ENCODE results near the gene MS4A10. TPM values are rescaled to one million over a fixed set of nuclear protein-coding genes. Genes with fewer than 3 reads are reported as not detected.

Gene MS4A10
- total and polyA plus RNA-seq, 8 donors = 0.18 TPM; not detected in 7

GRCh38 chr11:60792521-60792920 lies 7.4 kb downstream of the MS4A10 start:
- H3K4me1 ChIP-seq = peaks cover 0 to 2% (median 0%) of the 10 kb centered on the region in 4 donors
- WGBS, 5 donors = 71 to 90% (median 80%) methylated on average over 3 of the region's 3 CpGs
- no peaks in the 10 kb centered on the region for H3K36me3 ChIP-seq
- DNase-seq = no peak
- TF ChIP-seq POLR2AphosphoS5 (IDR thresholded peaks at IDR 0.05) = no peak
- TF ChIP-seq CTCF (IDR thresholded peaks at IDR 0.05) = no peak
- no peak for TF ChIP-seq EP300 (IDR thresholded peaks at IDR 0.05)
- intact Hi-C loops (cut with DNase I; ENCODE audit: low total_unique reads) = no loop called here
- no peak overlapping the region for H3K4me3 ChIP-seq
- no peaks in the 10 kb centered on the region for H3K9me3 ChIP-seq
- H3K27me3 ChIP-seq = peaks cover 0 to 2% (median 0%) of the 10 kb centered on the region in 3 donors
- H3K27ac ChIP-seq = no peak overlapping the region

GRCh38 chr11:60795291-60795690 lies 10.2 kb downstream of the MS4A10 start:
- no peak overlapping the region for H3K27ac ChIP-seq
- 56 to 80% (median 74%) methylated on average over 3 to 6 of the region's 6 CpGs for WGBS, 5 donors
- no peak for DNase-seq
- H3K27me3 ChIP-seq = peaks cover 0 to 25% (median 0%) of the 10 kb centered on the region in 3 donors
- TF ChIP-seq POLR2AphosphoS5 (IDR thresholded peaks at IDR 0.05) (no peak), EP300 (IDR thresholded peaks at IDR 0.05) (no peak), CTCF (IDR thresholded peaks at IDR 0.05) (no peak), POLR2A (IDR thresholded peaks at IDR 0.05) (no peak)
- no peaks in the 10 kb centered on the region for H3K4me1 ChIP-seq
- intact Hi-C loops (cut with DNase I; ENCODE audit: low total_unique reads) = no loop called here
- H3K36me3 ChIP-seq = no peaks in the 10 kb centered on the region
- H3K4me3 ChIP-seq = no peak overlapping the region
- H3K9me3 ChIP-seq = no peaks in the 10 kb centered on the region

GRCh38 chr11:60797846-60798630 lies 12.9 kb downstream of the MS4A10 start:
- no peaks in the 10 kb centered on the region for H3K36me3 ChIP-seq
- H3K27me3 ChIP-seq = peaks cover 0 to 29% (median 0%) of the 10 kb centered on the region in 3 donors
- no peaks in the 10 kb centered on the region for H3K4me1 ChIP-seq
- H3K9me3 ChIP-seq = no peaks in the 10 kb centered on the region
- no peak overlapping the region for H3K4me3 ChIP-seq
- TF ChIP-seq POLR2A (IDR thresholded peaks at IDR 0.05) (no peak), POLR2AphosphoS5 (IDR thresholded peaks at IDR 0.05) (no peak)
- intact Hi-C loops (cut with DNase I; ENCODE audit: low total_unique reads) = no loop called here
- DNase-seq = no peak
- H3K27ac ChIP-seq = no peak overlapping the region
- 82 to 92% (median 88%) methylated on average over 16 to 17 of the region's 17 CpGs for WGBS, 5 donors

GRCh38 chr11:60798631-60799030 lies 13.5 kb downstream of the MS4A10 start:
- no peak overlapping the region for H3K27ac ChIP-seq
- H3K27me3 ChIP-seq = peaks cover 0 to 29% (median 0%) of the 10 kb centered on the region in 3 donors
- no peaks in the 10 kb centered on the region for H3K36me3 ChIP-seq
- no peak for TF ChIP-seq POLR2A (IDR thresholded peaks at IDR 0.05)
- TF ChIP-seq CTCF (IDR thresholded peaks at IDR 0.05) = no peak
- TF ChIP-seq EP300 (IDR thresholded peaks at IDR 0.05) = no peak
- TF ChIP-seq POLR2AphosphoS5 (IDR thresholded peaks at IDR 0.05) = no peak
- no peaks in the 10 kb centered on the region for H3K9me3 ChIP-seq
- 90 to 100% (median 98%) methylated on average over 3 of the region's 3 CpGs for WGBS, 5 donors
- no peaks in the 10 kb centered on the region for H3K4me1 ChIP-seq
- DNase-seq = no peak
- H3K4me3 ChIP-seq = no peak overlapping the region
- intact Hi-C loops (cut with DNase I; ENCODE audit: low total_unique reads) = no loop called here

GRCh38 chr11:60801194-60801593 lies 16.1 kb downstream of the MS4A10 start:
- no peak overlapping the region for H3K27ac ChIP-seq
- H3K27me3 ChIP-seq = peaks cover 0 to 32% (median 0%) of the 10 kb centered on the region in 3 donors
- intact Hi-C loops (cut with DNase I; ENCODE audit: low total_unique reads) = no loop called here
- no peaks in the 10 kb centered on the region for H3K36me3 ChIP-seq
- no peaks in the 10 kb centered on the region for H3K9me3 ChIP-seq
- WGBS, 5 donors = 88 to 92% (median 90%) methylated on average over 10 of the region's 10 CpGs
- H3K4me1 ChIP-seq = no peaks in the 10 kb centered on the region
- no peak overlapping the region for H3K4me3 ChIP-seq
- DNase-seq = no peak
- TF ChIP-seq POLR2A (IDR thresholded peaks at IDR 0.05) = no peak
- no peak for TF ChIP-seq POLR2AphosphoS5 (IDR thresholded peaks at IDR 0.05)
- no peak for TF ChIP-seq CTCF (IDR thresholded peaks at IDR 0.05)
- no peak for TF ChIP-seq EP300 (IDR thresholded peaks at IDR 0.05)

Data from stomach (tissue), 9 donors.